GM12892 (cell line): Measurements from ENCODE around the gene FBXL17.
A peak's percentile ranks its signal among the peaks of the same experiment; 100 is the strongest.

Experiments used
- DNase-seq: peaks from one replicate; pipeline ENCODE4 v3.0.0; 2011; ENCODE audit not compliant: insufficient read length
- FAIRE-seq: peaks from 2 replicates; lab custom pipeline; 2011; peaks lifted over from hg19 to GRCh38; lab: Jason Lieb, UNC
- POLR2A ChIP-seq: IDR thresholded peaks from 2 replicates; pipeline ENCODE4 v1.6.1; 2011; ENCODE audit warnings: low read depth, low read length, control low read depth
- POLR2AphosphoS5 ChIP-seq: IDR thresholded peaks from 2 replicates; pipeline ENCODE4 v1.6.1; 2011; ENCODE audit warnings: low read depth, low read length, control low read depth
- TAF1 ChIP-seq: IDR thresholded peaks from 2 replicates; pipeline ENCODE4 v1.6.1; 2011; ENCODE audit warnings: low read depth, mild to moderate bottlenecking, control low read depth, low read length, borderline replicate concordance

FBXL17 gene

GRCh38 chr5:107930891-107931290, 451.0 kb downstream of the FBXL17 start:
- no peak for TF ChIP-seq POLR2AphosphoS5
- TF ChIP-seq TAF1: no peak
- TF ChIP-seq POLR2A: no peak
- no peak for FAIRE-seq
- DNase-seq: no peak

GRCh38 chr5:107930092-107930491, 451.8 kb downstream of the FBXL17 start:
- no peak for TF ChIP-seq TAF1
- TF ChIP-seq POLR2AphosphoS5: no peak
- TF ChIP-seq POLR2A: no peak
- FAIRE-seq (no peak), DNase-seq (no peak)

GRCh38 chr5:107929080-107929479, 452.8 kb downstream of the FBXL17 start:
- no peak for FAIRE-seq

GRCh38 chr5:107926121-107926520, 455.8 kb downstream of the FBXL17 start:
- TF ChIP-seq POLR2A: no peak
- TF ChIP-seq POLR2AphosphoS5: no peak
- TF ChIP-seq TAF1: no peak
- FAIRE-seq (no peak), DNase-seq (no peak)

More at GRCh38 chr5:107929080-107929479, 452.8 kb downstream of the FBXL17 start:
- DNase-seq: no peak
- TF ChIP-seq TAF1 (no peak), POLR2AphosphoS5 (no peak), POLR2A (no peak)

GRCh38 chr5:107925200-107925599, 456.7 kb downstream of the FBXL17 start:
- TF ChIP-seq POLR2AphosphoS5: no peak
- TF ChIP-seq TAF1: no peak
- no peak for TF ChIP-seq POLR2A
- FAIRE-seq: no peak
- DNase-seq: no peak

- TF ChIP-seq POLR2A (no peak), POLR2AphosphoS5 (no peak), TAF1 (no peak)
- FAIRE-seq: no peak
- DNase-seq: no peak
Measured at GRCh38 chr5:107919969-107920368, 461.9 kb downstream of the FBXL17 start.

- TF ChIP-seq POLR2A (no peak), POLR2AphosphoS5 (no peak)
- DNase-seq (no peak), FAIRE-seq (peak; percentile 58)
Measured at GRCh38 chr5:107919361-107919760, 462.5 kb downstream of the FBXL17 start.

GRCh38 chr5:107917983-107918382, 463.9 kb downstream of the FBXL17 start:
- FAIRE-seq (no peak), DNase-seq (no peak)
- TF ChIP-seq POLR2A: no peak
- TF ChIP-seq TAF1: no peak
- TF ChIP-seq POLR2AphosphoS5: no peak

- TF ChIP-seq POLR2A (no peak), TAF1 (no peak), POLR2AphosphoS5 (no peak)
Measured at GRCh38 chr5:107916731-107917725, 464.9 kb downstream of the FBXL17 start.

GRCh38 chr5:107915176-107915812, 466.6 kb downstream of the FBXL17 start:
- DNase-seq (no peak), FAIRE-seq (no peak)
- TF ChIP-seq TAF1: no peak
- TF ChIP-seq POLR2A: no peak
- TF ChIP-seq POLR2AphosphoS5: no peak

More at GRCh38 chr5:107916731-107917725, 464.9 kb downstream of the FBXL17 start:
- DNase-seq (no peak), FAIRE-seq (no peak)

- DNase-seq: no peak
- no peak for FAIRE-seq
- no peak for TF ChIP-seq TAF1
- TF ChIP-seq POLR2AphosphoS5: no peak
- TF ChIP-seq POLR2A: no peak
Measured at GRCh38 chr5:107913494-107913893, 468.4 kb downstream of the FBXL17 start.
